NCI-H1092 treated with DMSO at 0.1 percent for 48 hours (cell line): ENCODE data around the gene FOSL2.

Source experiments
- DNase-seq: peaks from one replicate; lab custom pipeline; 2025; lab: John Stamatoyannopoulos, UW

FOSL2 gene

DNA sequence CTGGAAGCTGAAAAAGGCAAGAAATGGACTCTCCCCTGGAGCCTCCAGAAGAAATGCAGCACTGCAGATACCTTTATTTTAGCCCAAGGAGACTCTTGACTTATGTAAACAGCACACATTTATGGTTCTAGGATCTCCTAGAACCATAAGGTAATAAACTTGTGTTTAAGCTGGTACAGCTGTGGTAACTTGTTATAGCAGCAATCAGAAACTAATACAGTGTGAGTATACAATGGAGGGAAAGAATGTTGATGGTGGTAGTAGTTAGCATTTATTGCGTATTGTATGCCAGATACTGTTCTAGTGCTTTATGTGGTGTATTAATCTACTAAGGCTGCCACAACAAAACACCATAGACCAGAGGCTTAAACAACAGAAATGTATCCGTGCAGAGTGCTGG, 40.6 kb downstream of the FOSL2 start:
- no peak for DNase-seq

DNA sequence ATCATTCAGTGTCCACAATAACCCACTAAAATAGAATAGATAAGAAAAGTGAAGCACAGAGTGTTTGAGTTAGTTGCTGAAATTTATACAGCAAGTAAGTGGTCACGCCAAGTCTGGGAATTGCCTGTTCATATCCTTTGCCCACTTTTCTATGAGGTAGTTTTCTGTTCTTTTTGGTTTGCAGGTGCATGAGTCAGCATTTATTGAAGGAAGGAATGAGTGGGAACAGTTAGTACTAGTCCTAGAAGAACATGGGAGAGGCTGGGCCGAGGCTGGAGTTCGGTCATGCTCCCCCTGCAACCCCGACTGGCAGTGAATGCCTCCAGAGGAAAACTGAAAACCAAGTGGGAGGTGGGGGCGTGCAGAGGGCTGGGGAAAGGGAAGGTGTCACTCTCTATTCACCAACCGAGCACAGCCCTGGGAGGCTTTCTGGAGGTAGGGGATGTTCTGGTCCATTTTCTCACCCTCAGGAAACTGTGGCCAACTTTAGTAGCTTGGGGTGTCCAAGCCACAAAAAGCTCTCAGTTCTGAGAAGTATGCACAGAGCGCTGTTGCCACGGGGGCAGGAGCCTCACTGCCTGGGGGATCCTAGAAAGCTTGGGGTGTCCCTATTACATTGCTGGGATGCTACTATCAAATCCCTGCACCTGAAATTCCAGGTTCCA, 41.4 kb downstream of the FOSL2 start:
- DNase-seq = no peak

DNA sequence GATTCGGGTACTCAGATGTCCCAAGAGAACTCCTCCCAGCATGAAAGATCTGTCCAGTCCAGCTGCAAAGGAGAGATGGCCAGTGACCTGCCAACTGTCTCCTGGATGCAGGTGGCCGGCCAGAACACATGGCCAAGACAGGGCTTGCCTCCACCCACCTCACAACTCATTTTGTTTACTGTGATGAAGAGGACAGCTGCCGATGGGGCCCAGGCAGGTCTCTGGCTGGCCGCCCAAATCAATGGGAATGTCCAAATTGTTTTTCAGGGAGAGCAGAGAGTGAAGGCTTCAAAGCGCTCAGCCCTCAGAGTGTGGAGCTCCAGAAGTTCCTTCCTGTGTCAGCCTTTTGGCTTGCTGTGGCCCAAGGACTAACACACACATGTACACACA, 41.9 kb downstream of the FOSL2 start:
- no peak for DNase-seq

DNA sequence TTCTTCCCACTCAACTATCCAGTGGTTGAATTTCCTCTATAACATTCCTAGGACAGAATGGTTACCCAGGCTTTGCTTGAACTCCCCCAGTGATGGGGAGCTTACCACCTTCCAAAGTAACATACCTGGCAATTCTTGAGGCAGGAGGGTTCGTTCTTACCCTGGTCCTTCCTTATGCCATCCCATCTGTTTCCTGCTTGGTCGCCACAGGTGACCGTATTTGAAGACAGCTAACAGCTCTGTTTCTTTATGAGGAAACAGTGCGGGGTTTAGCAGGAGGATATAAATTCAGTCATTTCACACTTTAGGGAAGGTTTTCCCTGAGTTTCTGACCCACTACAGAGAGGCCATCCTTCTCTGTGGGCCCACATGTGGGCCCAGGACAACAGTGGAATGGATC, 42.6 kb downstream of the FOSL2 start:
- no peak for DNase-seq

DNA sequence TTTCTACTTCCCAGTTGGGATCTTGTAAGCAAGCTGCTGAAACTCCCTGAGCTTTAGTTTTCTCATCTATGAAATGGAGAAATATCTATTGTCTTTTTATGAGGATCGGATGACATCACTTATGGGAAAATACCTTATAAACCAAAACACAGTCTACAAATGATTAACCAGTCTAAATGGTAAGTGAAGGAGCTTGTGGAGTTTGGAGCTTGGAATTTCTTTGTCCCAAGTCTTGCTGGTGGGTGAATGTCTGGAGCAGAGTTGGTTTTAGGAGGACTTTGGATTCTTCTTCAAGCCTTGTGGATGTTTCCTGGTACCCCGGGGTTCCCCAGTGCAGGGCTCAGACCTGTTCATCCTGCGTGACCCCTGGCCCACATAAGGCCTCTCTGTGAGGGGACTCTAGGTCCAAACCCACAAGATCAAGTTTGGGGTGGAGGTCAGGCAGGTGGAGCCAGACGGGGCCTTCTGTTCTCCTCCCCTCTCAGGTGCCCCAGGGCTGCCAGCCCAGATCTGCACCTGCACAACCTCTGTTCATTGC, 43.2 kb downstream of the FOSL2 start:
- no peak for DNase-seq

DNA sequence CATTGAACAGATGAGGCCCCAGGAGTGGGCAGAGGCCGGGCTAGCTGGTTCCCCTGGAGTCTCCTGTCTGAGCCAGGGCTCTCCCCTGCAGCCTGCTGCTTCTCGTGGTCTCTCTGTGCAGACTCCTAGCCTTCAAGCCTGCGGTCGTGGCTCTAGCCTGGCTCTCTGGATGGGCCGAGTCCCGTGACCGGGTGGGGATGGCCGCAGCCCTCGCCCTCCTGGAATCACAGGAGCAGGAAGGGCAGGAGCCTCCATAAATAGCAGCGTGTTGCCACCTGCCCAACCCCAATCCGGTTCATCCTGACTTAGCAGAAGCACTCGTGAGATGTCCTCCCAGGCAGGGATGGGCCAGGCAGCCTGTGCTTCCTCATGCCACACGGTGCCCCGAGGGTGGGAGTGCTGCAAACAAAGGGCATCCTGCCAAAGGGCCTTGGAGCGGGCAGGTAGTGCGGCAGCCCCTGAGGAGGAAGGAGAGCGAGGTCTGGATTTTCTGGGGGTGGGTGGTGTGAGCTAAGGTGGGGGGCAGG, 43.9 kb downstream of the FOSL2 start:
- no peak for DNase-seq

DNA sequence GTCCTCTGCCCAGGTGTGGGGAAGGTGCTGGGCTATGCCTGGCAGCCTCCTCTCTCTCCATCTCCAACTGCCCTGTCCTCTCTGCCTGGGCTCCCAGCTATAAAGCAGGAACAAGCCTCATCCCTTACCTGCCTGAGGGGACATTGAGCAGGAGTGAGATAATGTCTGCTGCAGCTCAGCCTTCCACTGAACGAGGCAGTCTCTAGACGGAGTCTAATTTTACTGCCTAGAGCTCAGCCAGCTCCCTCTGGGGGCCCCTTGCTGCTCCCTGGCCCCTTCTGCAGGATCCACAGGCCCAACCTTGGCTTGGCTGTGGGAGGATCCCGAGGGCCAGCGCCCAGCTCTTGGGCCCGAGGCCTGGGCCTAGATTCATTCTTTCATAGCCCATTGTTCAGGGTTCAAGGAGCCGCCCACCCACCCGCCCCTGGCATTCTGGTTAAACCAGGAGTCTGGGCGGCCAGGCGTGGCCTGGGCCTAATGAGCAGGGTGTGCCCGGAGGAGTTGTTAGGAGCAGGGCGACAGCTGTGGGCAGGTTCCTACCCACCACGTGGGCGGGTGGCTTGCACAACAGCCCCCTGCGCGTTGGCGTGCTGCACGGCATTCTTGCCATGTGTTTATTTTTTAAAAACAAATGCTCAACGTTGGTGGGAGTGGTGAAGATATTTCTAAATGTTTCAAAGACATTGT, 44.6 kb downstream of the FOSL2 start:
- no peak for DNase-seq

DNA sequence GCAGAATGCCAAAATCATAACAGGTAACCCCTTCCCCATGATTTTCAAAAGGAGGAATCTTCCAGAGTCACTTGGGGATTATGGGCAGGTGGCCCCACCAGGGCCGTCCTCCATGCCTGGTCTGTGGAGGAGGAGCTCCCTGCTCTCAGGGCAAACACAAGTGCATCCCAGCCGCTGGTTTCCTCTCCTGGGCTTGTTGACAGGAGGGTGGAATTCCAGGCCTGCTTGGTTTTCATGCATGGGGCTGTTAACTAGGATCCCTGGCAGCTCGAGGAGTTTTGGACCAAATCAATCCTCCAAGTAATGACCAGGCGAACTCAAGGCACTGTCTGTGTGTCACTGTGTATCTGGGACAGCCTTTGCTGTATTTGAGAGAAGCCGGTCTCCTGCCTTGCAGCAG, 45.3 kb downstream of the FOSL2 start:
- no peak for DNase-seq

DNA sequence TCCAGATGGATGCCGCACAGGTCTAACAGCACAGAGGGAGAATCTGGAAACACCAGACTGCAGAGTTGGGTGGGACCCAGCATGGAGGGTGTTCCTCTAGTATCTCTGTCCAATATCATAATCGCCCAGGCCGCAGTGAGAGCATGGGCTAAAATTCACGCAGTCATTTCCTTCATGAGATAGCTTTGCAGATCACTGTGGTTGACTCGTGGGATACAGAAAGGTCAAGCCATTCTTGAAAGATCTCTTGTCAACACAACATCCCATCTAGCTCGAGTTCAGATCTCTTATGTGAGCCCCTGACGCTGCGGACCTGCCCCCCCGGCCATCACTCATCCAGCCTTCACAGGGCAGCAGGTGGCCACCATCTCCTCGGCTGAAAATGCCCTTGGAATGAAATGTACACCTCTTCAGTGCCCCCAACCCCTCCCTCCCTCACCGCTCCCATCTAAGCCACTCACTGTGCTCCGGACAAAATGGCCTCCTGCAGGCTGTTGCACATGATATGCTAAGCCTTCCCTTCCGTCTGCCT, 45.9 kb downstream of the FOSL2 start:
- DNase-seq = no peak

DNA sequence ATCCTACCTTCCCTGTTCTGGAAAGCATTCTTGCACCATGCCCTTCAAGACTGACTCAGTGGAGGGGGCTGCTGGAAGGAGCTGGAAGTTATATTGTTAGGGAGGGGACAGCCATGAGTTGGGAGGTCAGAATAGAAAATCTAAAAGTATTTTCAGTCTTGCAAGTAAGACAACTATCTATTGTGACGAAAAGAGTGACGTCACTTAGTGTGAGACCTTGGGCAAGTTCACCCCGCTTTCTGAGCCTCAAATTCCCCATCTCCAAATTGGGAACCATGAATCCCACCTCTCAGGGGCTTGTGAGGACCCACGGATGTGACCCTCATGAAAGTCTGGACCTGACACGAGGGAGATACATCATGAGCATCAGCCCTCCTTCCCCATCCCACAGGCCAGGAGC, 46.5 kb downstream of the FOSL2 start:
- no peak for DNase-seq

DNA sequence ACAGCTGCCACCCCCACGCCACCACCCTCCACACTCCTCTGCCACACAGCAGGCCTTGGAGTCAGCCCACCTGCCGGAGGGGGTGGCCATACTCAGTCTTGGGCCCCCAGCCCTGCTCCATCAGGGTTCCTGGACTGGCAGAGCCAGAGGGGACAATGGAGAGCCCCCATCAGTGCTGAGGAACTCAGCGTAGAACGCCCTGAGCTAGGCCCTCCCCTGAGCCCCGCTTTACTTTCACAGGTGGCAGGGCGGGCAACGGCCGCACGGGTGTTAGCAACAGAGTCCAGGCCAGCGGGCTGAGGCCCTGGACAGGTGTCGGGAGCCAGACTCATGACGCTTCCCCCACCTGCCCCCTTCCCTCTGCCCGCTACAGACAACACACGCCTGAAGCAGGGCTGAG, 47.1 kb downstream of the FOSL2 start:
- no peak for DNase-seq

DNA sequence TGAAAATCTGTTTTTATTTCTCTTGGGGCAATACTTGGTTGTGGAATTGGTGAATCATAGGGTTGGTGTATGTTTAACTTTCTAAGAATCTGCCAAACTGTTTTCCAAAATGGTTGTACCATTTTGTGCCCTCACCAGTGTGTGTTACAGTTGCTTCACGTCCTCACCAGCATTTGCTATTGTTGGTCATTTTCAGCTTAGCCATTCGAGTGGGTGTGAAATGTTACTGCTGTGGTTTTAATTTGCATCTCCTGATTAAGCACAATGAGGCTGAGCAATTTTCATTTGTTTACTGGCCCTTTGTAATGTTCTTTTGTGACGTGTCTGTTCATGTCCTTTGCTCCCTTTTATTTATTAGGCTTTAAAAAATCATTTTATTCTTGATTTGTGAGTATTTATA, 49.7 kb downstream of the FOSL2 start:
- no peak for DNase-seq

DNA sequence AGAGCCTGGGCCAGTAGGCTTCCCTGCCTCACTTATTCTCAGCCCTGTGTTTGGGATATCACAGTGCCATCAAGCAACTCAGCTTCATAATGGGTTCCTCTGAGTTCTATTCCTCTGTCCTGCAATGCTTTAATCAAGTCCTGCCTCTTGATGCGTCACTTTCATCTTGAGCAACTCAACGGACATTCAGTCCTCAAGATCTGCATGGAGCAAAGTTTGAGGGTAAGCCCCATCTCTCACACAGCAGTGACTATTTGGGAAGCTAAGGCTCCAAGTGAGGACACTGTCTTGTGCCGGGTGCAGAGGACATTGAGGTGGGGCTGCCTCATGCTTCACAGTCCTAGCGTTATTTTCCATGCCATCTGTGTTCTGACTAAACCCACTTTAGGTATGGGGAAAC, 52.3 kb downstream of the FOSL2 start:
- no peak for DNase-seq

DNA sequence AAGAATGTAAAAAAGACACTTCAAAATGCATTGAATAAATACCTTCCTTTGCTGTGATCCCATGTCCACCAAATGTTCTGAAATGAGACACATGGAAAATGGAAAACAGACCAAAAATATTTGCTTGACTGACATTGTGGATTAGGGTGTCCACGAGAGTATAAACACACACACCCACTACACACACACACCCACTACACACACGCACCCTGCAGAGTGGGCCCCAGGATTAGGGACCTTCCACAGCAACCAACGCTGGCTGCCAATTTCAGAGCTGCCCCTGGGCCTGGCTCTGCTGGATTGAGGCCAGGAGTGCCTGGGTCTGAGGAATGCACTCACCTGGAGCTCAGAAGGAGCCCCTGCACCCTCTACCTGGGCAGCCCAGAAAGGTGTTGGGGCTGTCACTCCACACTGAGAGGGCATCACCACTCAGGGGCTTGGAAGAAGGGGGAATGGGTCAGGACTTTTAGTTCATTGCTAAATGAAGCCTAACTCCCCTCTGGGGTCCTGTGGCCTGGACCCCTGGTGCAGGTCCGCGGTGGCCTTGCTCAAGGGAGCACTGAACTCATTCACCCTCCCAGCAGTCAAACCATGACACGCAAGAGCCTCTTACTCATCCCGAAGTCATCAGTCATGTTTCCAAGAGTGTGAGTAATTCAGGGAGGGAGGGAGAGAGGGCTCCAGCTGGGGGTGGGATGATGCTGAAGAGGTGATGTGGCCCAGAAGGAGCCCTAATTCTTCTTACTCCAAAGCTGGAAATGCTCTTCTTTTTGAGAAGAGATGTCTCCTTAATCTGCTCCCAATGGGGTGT, 53.0 kb downstream of the FOSL2 start:
- DNase-seq = no peak

DNA sequence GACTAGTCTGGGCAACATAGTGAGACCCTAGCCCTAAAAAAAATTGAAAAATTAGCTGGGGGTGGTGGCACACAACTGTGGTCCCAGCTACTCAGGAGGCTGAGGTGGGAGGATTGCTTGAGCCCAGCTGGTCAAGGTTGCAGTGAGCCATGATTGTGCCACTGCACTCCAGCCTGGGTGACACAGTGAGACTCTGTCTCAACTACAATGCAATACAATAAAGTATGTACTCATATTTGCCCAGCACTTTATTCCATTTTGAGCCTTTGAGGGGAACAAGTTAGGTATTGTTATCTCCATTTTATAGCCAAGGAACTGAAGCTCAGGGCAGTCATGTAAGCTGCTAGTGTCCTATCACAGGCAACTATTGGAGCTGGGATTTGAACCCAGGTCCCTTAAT, 53.9 kb downstream of the FOSL2 start:
- DNase-seq = no peak

DNA sequence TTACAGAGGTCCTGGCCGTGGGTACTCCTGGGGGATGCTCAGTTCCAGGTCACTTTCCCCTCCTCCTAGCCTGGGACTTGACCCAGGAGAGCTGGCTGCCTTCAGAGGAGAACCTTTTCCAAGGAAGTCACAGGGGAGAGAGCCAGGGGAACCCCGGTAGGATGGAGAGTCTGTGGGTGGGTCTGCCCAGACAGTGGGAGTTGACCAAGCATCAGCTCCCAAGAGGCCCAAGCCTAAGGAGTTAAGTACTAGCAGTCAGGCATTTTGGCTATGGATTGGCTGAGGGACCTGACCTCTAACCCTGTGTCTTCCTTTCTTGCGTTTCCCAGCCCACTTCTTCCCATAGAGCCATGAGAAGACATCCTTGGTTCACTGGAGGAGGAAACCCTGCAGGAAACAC, 54.4 kb downstream of the FOSL2 start:
- no peak for DNase-seq

DNA sequence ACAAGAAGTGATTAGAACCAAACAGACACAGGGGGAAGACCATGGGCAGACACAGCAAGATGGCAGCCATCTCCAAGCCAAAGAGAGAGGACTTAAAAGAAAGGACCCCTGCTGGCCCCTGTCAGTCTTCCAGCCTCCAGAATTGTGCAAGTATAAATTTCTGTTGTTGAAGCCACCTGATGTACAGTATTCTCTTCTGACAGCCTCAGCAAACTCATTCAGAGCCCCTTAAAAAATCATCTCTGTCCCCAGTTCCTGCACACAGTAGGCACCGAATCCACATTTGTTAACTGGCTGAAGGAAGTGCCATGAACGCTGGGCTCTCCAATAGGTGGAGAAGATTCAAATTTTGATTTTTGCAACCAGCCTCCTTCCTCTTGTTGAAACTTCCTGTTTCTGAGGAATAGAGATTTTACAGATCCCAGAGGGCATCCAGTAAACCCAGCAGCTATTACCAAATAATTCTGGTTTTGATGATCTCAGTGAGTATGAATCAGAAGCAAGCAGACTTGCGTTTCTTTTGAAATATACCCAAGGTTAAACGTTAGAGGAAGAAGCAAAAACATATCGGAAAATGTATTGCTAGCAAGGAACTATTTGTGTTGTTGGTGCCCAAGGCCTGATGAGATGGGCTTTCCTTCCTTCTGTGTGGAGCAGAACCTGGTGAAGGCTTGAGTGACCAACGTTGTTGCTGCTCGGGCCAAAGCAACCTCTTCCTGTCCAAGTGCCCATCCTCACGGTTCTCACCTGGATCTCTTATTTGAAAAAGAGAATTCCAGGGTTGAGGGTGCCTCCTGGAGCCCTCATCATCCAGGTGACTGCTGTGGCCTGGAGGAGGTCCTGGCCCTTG, 55.5 kb downstream of the FOSL2 start:
- DNase-seq = no peak

DNA sequence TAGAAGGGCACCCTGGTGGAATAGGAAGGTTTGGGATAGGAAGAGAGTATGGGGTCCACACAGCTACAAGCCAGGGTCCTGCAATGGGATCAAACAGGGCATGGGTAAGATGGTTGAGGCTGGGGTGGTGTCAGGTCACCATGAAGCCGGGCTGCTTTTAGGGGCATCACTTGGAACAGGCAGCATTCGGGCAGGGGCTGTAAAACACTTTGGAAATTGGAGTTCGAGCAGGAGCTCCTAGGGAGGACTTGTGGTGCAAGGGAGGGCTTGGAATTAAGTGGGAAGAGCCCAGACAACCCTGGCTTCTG, 56.1 kb downstream of the FOSL2 start:
- no peak for DNase-seq

DNA sequence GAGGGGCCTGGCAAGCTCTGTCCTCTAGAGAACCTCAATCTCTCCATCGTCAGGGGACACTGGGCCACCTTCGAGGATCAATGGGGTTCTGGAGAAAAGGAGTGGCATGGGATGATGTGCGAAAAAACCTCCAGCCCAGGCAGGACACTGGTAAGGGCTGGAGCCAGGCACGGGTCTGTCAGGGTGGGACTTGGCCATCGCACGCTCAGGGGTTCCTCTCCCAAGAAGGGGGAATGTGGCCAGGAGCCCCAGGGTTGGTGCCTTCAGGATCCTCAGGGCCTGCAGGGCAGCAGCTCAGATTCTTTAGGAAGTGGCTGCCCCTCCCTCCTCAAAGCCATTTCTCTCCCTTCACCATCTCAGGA, 56.4 kb downstream of the FOSL2 start:
- DNase-seq = no peak

DNA sequence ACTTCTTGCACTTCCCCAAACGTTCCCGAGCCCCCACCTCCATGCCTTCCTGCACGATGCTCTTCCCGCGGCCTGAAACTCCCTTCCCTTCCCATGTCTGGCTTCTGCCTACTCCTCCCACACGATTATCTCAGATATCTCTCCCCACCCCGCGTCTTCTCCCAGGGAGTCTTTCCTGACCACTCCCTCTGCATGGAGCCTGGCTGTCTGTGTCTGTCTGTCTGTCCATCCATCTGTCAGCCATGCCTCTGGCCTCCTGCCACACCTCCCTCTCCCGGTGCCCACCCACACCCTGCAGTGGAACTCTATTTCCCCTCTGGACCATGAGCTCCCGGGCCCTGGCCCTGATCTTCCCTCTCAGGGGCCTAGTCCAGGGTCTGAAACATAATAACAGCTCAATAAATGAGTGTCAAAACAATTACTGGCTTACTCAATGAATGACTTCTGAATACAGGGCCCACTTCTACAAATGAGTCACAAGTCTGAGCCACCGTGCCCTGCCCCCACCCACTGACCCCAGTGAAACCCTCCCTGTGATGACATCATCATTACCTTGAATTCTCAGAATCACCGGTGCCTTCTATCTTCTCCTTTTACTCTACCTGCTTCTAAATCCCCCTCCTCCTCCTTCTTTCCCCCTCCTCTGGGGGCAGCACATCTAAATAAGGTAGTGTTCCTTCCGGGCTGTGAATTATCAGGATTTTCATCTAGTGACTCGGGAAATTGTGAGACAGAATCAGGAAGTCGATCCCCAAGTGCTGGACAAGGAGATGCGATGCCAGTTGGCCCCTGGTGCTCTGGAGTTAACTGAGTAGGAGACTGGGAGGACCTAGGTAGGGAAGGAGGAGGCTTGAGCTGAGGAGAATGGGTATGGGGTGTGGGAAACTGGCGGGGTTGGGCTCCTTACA, 57.1 kb downstream of the FOSL2 start:
- DNase-seq = no peak
